ENCODE measurements around the gene MAP3K14.

The MAP3K14 gene

GRCh38 chr17:45235416-45236281 lies 81.2 kb downstream of the MAP3K14 start:
- DNase-seq (ENCODE audit: low read depth), result peak; percentile 71

DNA sequence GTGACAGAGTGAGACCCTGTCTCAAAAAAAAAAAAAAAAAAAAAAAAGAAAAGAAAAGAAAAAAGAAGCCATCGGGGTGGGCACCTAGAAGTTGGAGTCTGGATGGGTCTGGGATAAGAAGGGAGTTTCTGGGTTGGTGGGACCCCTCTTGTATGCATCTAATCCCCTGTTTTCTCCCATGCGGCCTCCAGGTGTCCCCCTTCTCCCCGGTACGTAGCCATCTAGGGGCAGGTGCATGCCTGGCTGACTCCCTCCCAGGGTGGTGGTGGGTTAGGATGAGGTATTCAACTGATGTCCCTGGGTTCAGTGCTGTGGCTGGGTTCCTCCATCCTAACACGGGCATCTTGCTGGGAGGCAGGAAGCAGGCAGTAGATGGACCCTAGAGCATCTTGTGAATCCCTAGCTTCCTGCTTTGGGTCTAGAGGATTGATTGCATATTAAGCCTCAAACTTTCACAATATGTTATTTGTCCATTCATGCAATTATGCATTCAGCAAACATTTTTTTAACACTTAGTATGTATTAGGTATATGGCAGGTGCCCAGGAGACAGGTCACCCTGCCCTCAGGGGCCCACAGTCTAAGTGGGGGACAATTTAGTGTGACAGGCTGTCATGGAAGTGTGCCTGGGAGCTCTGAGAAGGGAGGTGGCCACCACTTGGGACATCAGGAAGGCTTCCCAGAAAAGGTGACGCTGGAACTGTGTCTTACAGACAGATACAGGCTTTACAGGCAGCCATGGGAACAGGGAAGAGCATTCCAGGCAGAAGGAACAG lies 82.0 kb downstream of the MAP3K14 start:
- DNase-seq (ENCODE audit: low read depth), result peak; percentile 29

GRCh38 chr17:45233423-45233924 lies 83.3 kb downstream of the MAP3K14 start:
- no peak for DNase-seq (ENCODE audit: low read depth)

GRCh38 chr17:45232514-45233422 lies 84.1 kb downstream of the MAP3K14 start:
- no peak for DNase-seq (ENCODE audit: low read depth)

DNA sequence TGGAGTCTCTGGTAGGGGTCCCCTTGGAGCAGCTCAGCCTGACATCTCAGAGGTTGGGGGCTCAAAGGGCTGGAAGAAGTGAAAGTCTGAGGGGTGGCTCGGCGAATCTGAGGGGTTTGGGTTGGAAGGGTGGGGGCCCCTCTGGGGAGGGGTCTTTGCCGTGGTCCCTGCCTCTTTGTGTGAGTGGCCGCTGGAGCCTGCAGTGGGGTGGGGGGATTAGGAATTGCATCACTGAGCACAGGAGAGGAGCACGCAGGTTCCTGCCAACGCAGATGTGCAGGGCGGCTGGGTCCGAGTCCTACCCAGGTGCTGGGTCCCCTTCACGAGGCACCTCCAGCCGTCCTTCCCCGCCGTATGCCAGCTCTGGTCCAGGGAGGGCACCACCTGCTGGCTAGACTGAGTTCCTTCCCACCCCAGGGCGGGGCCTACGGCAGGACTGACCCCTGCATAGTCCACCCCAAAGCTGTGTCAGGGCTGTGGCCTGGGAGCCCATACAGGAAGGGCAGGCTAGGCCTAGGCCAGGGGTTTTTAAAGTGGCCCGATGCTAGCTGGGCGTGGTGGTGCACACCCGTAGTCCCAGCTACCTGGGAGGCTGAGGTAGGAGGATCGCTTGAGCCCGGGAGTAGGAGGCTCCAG lies 85.2 kb downstream of the MAP3K14 start:
- DNase-seq (ENCODE audit: low read depth), result no peak

GRCh38 chr17:45230787-45231480 lies 85.9 kb downstream of the MAP3K14 start:
- DNase-seq (ENCODE audit: low read depth), result no peak

- no peak for DNase-seq (ENCODE audit: low read depth)
These were observed 86.4 kb downstream of the MAP3K14 start for GRCh38 chr17:45230410-45230786.

- DNase-seq (ENCODE audit: low read depth), result no peak
These were observed 87.0 kb downstream of the MAP3K14 start for GRCh38 chr17:45229681-45230409.

DNA sequence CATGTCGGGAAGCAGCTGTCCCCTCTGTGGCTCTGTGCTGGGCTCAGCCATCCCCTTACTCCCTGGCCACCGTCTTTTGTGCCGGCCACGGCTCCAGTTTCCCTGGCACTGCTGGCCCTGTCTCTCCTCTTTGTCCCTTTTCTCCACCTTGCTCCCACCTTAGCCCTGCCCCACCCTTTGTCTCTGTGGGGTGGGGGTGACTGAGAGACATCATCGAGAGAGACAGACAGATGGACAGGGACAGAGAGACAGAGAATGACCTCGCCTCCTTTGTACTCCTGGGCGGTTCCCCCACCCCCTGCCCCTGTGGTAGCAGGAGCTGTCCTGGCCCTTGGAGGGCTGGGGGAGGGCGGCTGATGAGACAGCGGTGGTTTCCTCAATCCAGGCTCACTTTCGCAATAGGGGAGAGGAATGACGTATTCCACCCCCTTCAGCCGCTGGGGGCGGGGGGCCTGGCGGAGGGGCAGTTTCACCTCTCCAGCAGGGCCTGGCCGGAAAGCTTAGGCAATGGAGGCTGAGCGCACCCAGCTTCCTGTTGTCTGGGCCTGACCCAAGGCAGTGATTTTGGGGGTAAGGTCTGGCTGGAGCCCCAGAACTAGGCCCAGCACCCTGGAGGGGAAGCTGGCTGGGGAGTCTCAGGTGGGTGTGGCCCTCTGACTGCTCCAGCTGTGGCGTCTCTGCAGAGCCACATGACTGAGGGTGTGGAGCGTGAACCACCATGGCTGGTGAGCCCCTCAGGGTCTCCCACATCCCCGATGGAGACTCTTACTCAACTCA lies 87.9 kb downstream of the MAP3K14 start:
- peak; percentile 93 for DNase-seq (ENCODE audit: low read depth)

- no peak for DNase-seq (ENCODE audit: low read depth)
These were observed 88.7 kb downstream of the MAP3K14 start for GRCh38 chr17:45227926-45228762.

DNA sequence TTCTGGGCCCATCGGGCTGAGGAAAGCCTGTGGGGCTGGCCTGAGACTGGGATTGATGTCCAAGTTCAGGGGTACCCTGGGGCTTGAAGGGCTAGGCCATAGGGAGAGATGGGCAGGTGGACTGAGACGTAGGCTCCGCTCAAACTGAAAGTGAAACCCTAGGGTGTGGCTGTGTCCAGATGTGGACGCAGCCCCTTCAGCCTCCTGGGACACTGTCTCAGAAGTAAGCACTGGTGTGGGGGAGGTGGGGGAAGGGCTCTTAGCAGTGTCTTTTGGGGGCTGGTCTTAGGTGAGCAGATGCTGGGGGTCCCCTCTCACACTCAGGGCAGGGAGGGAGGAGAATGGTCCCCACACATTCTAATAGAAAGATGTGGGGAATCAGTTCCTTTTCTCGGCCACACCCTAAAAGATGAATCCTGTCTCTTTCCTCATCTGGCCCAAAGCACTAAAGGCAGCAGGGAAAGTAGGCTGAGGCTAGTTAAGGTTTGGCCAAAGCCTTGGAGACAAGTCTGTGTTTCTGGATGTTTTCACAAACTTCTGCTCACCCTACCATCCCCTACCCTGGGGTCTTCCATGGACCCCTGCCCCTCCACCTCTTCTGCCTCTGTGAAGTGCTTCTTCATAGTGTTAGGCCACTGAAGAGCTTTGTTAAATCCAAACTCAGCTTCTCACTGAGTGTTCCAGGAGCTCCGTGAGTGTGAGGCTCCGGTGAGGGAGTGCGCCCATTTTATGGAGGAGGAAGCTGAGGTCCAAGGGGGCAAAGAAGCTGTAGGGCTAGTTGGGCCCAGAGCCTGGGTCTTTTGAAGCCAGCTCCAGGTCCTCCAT lies 89.5 kb downstream of the MAP3K14 start:
- no peak for DNase-seq (ENCODE audit: low read depth)

DNA sequence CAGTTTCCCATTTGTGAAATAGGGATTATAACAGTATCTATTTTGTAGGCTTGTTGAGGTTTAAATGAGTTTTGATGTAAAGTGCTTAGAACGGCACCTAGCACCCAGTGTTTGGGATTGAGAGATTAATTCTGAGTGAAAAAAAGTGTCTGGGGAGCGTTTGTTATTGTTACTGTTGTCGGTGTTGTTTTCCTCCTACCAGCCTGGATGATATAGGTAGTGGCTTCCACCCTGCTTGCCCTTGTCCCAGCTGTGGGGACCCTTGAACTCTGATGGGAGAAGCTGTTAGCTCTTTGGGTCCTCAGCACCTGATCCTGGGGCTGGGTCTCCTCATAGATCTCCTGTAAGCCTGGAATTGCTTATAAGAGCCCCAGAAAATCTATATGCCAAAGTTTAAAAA lies 90.2 kb downstream of the MAP3K14 start:
- DNase-seq (ENCODE audit: low read depth), result no peak

- DNase-seq (ENCODE audit: low read depth), result peak; percentile 43
These were observed 90.8 kb downstream of the MAP3K14 start for GRCh38 chr17:45225964-45226530.

DNA sequence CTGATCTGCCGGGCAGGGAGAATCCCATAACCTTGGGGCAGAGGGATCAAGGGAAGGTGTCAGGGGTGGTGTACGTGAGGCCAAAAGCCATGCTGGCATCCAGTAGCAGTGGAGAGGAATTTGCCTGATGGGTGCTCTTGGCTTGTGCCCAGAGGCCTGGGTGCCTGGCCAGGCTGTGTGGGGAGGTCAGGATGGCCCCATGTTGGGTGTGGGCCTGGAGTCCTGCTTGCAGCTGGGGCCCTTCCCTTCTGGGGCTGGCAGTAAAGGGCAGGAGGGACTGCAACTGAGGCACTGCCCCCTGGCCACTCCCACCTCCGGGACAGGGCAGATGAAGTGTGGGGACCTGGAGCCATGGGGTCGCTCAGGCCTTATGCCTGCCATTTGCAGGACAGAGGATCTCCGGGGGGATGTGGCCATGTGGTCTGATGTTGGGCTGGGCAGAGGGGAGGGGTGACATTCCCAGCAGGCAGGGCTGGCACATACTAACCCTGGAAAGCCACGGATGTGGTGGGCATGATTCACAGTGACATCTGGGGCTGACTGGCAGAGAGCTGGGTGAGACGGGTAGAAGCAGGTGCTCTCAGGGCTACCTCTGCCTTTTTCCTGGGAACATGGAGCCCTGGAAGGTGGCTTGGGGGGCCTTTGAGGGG lies 91.6 kb downstream of the MAP3K14 start:
- DNase-seq (ENCODE audit: low read depth), result no peak

- DNase-seq (ENCODE audit: low read depth), result no peak
These were observed 92.2 kb downstream of the MAP3K14 start for GRCh38 chr17:45224671-45225050.
